ENCODE measurements around the gene PTPRN2. TPM values are rescaled to one million over a fixed set of nuclear protein-coding genes. Genes with fewer than 3 reads are reported as not detected.

PTPRN2 gene
- total RNA-seq, 1 experiment from 2014 or later = 0.11 TPM

- H3K27me3 ChIP-seq (replicated peaks; ENCODE audit: insufficient read depth, low read depth, low read length, poor library complexity) = no peaks in the 10 kb centered on the region
- no TSS peak for BruUV-seq (replicated peaks)
- POLR2A ChIA-PET (ENCODE audit: low non-redundant PET) = no interaction called here
- H3K9me3 ChIP-seq (ENCODE audit: low read depth, low read length, poor library complexity, severe bottlenecking) = peaks cover 22% of the 10 kb centered on the region
- TF ChIP-seq EZH2 (IDR thresholded peaks at IDR 0.05; ENCODE audit: borderline replicate concordance, low read depth, low read length, poor library complexity, severe bottlenecking) = no peak
- no peak for TF ChIP-seq CTCF (conservative IDR thresholded peaks at IDR 0.05; ENCODE audit: low read depth, low read length)
- intact Hi-C loops (cut with micrococcal nuclease; ENCODE audit: unreplicated experiment) = no loop called here
- no peak overlapping the region for H3K4me3 ChIP-seq (ENCODE audit: low read depth, low read length, poor library complexity, severe bottlenecking)
- no peak overlapping the region for H3K27ac ChIP-seq (ENCODE audit: low read depth, low read length, poor library complexity, severe bottlenecking)
- CTCF ChIA-PET = no interaction called here
- no peak for DNase-seq (ENCODE audit: low spot score)
- no peaks in the 10 kb centered on the region for H3K4me1 ChIP-seq (ENCODE audit: insufficient read depth, low read length, poor library complexity, severe bottlenecking)
- H3K36me3 ChIP-seq (ENCODE audit: insufficient read depth, low read length, poor library complexity, severe bottlenecking) = no peaks in the 10 kb centered on the region
Measured at GRCh38 chr7:157947504-157947903, 640.1 kb downstream of the PTPRN2 start.

DNA sequence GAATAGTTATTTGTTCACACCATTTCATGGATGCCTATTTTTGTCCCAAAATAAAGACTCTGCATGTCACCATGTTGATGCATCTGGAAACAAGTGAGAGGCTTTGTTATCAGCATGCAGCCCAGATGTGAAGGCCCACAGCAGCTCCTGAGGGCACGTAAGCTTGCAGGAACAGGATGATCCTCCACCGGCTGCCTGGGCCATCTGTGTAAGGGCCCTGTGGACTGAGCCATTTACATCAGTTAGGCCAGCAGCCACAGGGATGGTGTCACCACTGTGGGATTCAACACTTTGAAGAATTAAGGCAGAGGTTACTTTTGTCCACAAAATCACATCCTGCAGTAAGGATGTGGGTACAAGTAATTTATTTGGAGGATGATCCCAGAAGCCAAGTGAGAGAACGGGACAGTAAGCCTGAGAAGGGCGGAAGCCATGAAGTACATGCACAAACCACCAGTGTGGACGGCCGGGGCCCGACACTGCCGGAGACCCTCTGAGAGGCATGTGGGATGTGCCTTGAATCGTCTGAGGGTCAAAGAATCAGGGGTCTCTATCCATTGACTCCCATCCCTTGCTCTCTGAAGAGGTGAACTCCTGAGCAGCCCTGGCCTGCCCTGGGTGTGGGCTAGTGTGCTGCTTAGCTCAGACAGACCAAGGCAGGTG lies 641.1 kb downstream of the PTPRN2 start:
- TF ChIP-seq CTCF (conservative IDR thresholded peaks at IDR 0.05; ENCODE audit: low read depth, low read length) (no peak), EZH2 (IDR thresholded peaks at IDR 0.05; ENCODE audit: borderline replicate concordance, low read depth, low read length, poor library complexity, severe bottlenecking) (no peak)
- BruUV-seq (replicated peaks) = no TSS peak
- Histone ChIP-seq H3K27ac (ENCODE audit: low read depth, low read length, poor library complexity, severe bottlenecking) (no peak overlapping the region), H3K4me1 (ENCODE audit: insufficient read depth, low read length, poor library complexity, severe bottlenecking) (no peaks in the 10 kb centered on the region), H3K27me3 (replicated peaks; ENCODE audit: insufficient read depth, low read depth, low read length, poor library complexity) (no peaks in the 10 kb centered on the region), H3K36me3 (ENCODE audit: insufficient read depth, low read length, poor library complexity, severe bottlenecking) (no peaks in the 10 kb centered on the region), H3K9me3 (ENCODE audit: low read depth, low read length, poor library complexity, severe bottlenecking) (peaks cover 22% of the 10 kb centered on the region), H3K4me3 (ENCODE audit: low read depth, low read length, poor library complexity, severe bottlenecking) (no peak overlapping the region)
- CTCF ChIA-PET = no interaction called here
- POLR2A ChIA-PET (ENCODE audit: low non-redundant PET) = no interaction called here
- intact Hi-C loops (cut with micrococcal nuclease; ENCODE audit: unreplicated experiment) = no loop called here
- no peak for DNase-seq (ENCODE audit: low spot score)

- H3K36me3 ChIP-seq (ENCODE audit: insufficient read depth, low read length, poor library complexity, severe bottlenecking) = no peaks in the 10 kb centered on the region
- intact Hi-C loops (cut with micrococcal nuclease; ENCODE audit: unreplicated experiment) = no loop called here
- POLR2A ChIA-PET (ENCODE audit: low non-redundant PET) = no interaction called here
- no peaks in the 10 kb centered on the region for H3K27me3 ChIP-seq (replicated peaks; ENCODE audit: insufficient read depth, low read depth, low read length, poor library complexity)
- no peak overlapping the region for H3K27ac ChIP-seq (ENCODE audit: low read depth, low read length, poor library complexity, severe bottlenecking)
- H3K4me3 ChIP-seq (ENCODE audit: low read depth, low read length, poor library complexity, severe bottlenecking) = no peak overlapping the region
- no peaks in the 10 kb centered on the region for H3K4me1 ChIP-seq (ENCODE audit: insufficient read depth, low read length, poor library complexity, severe bottlenecking)
- no TSS peak for BruUV-seq (replicated peaks)
- CTCF ChIA-PET = no interaction called here
- TF ChIP-seq CTCF (conservative IDR thresholded peaks at IDR 0.05; ENCODE audit: low read depth, low read length) (no peak), EZH2 (IDR thresholded peaks at IDR 0.05; ENCODE audit: borderline replicate concordance, low read depth, low read length, poor library complexity, severe bottlenecking) (no peak)
- no peak for DNase-seq (ENCODE audit: low spot score)
- H3K9me3 ChIP-seq (ENCODE audit: low read depth, low read length, poor library complexity, severe bottlenecking) = peaks cover 22% of the 10 kb centered on the region
Measured at GRCh38 chr7:157945401-157945800, 642.2 kb downstream of the PTPRN2 start.

All from A673 (cell line).